Tibial artery (tissue), 4 donors: ENCODE results near the gene RBM20.

Experiments used
- DNase-seq, 2 donors: peaks; one replicate each; pipeline ENCODE4 v3.0.0-alpha.2; 2019
- H3K27ac ChIP-seq, 2 donors: fragments of 200-600 bp; sonication (generic) in 1 of 2; 1 replicate in 1 of 2; 2 replicates in 1 of 2; pipeline ENCODE4 v1.5.1; 2018 to 2019; ENCODE audit warnings: mild to moderate bottlenecking in 1 of 2
- H3K27me3 ChIP-seq, 2 donors: fragments of 200-600 bp; sonication (generic) in 1 of 2; one replicate each; pipeline versions ENCODE4 v1.5.1 to v1.6.0; 2016 to 2019
- H3K36me3 ChIP-seq, 3 donors: fragments of 200-600 bp; sonication (generic) in 2 of 3; one replicate each; pipeline ENCODE4 v1.5.1; 2016 to 2019; ENCODE audit warnings: mild to moderate bottlenecking in 2 of 3
- H3K4me1 ChIP-seq, 4 donors: fragments of 200-600 bp; sonication (generic) in 2 of 4; 1 replicate in 3 of 4; 2 replicates in 1 of 4; pipeline ENCODE4 v1.5.1; 2016 to 2019
- H3K4me3 ChIP-seq, 2 donors: fragments of 200-600 bp; sonication (generic) in 1 of 2; 1 replicate in 1 of 2; 2 replicates in 1 of 2; pipeline ENCODE4 v1.5.1; 2018 to 2019; ENCODE audit warnings: mild to moderate bottlenecking in 2 of 2
- H3K9me3 ChIP-seq, 3 donors: fragments of 200-600 bp; sonication (generic) in 1 of 3; one replicate each; pipeline ENCODE4 v1.5.1; 2016 to 2019
- CTCF ChIP-seq, 2 experiments: fragments of 200-600 bp in 1 of 2; fragments of 450-650 bp in 1 of 2; IDR thresholded peaks; one replicate each; pipeline ENCODE4 v1.5.1; 2017 to 2019; ENCODE audit warnings: antibody characterized with exemption in 2 of 2, mild to moderate bottlenecking in 1 of 2, moderate library complexity in 1 of 2
- intact Hi-C: fragments of 100-400 bp; cut with DNase I; formaldehyde crosslinking; loops from one replicate; pipeline ENCODE4 v1.15.0; 2023; ENCODE audit warnings: low total_unique reads

RBM20 gene

DNA sequence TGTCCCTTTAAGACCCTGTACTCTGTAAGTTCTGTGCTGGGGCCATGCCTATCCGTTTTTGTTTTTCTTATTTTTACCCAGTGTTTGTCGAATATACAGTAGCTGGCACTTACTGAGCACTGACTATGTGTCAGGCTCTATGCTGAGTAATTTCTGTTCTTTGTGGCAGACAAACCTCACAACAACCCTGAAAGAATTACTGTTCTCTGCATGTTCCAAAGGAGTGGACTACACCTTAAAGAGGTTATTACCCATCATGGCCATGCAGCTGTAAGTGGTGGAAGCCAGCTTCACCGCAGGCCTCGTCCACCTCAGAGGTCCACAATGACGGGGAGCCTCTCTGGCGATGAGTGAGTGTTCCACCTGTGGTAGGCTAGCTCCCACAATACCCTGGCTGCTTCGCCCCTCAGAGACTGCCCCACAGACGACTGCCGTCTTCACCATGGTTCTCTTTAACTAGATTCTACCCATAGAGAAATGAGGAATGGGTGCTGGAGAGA lies 30.1 kb upstream of the RBM20 start:
- intact Hi-C loops: loop anchor here (5.0 kb wide), 1 partner anchor 58 kb away; no protein-coding TSS in a partner anchor

GRCh38 chr10:110615057-110615747 lies 28.9 kb upstream of the RBM20 start:
- H3K9me3 ChIP-seq: no peaks in the 10 kb centered on the region
- no peaks in the 10 kb centered on the region for H3K4me1 ChIP-seq
- DNase-seq: no peak
- no peak overlapping the region for H3K4me3 ChIP-seq
- H3K36me3 ChIP-seq: no peaks in the 10 kb centered on the region
- intact Hi-C loops: no loop called here
- no peak overlapping the region for H3K27ac ChIP-seq
- TF ChIP-seq CTCF (IDR thresholded peaks at IDR 0.05): no peak
- H3K27me3 ChIP-seq: no peaks in the 10 kb centered on the region

More for the DNA sequence above, 30.1 kb upstream of the RBM20 start:
- Histone ChIP-seq H3K4me3 (no peak overlapping the region), H3K27me3 (no peaks in the 10 kb centered on the region), H3K27ac (no peak overlapping the region), H3K9me3 (no peaks in the 10 kb centered on the region), H3K36me3 (no peaks in the 10 kb centered on the region), H3K4me1 (no peaks in the 10 kb centered on the region)
- no peak for DNase-seq
- no peak for TF ChIP-seq CTCF (IDR thresholded peaks at IDR 0.05)

DNA sequence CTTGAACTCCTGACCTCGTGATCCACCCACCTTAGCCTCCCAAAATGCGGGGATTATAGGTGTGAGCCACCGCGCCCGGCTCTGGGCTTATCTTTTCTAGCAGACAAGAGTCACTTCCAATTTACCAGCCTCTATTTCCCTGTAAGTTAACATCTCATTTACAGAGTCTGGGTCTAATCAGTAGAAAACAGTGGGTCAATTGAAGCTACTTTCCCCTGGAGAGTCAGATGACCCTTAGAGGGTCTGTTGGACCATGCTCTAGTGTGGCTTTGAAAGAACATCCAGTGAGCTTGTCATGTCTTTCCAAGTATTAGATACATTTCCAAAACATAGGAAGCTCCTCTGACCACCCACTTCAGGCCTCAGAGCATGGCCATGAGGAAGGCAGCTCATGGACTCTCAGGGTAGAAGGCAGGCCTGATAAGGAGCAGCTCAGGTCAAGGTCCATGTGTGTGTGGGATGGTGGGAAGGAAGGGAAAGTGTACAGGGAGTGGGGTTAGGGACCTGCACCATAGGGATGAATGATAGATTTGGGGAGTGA lies 27.6 kb upstream of the RBM20 start:
- Histone ChIP-seq H3K27ac (no peak overlapping the region), H3K27me3 (no peaks in the 10 kb centered on the region), H3K4me1 (no peaks in the 10 kb centered on the region), H3K4me3 (no peak overlapping the region), H3K9me3 (no peaks in the 10 kb centered on the region), H3K36me3 (no peaks in the 10 kb centered on the region)
- intact Hi-C loops: no loop called here
- DNase-seq: no peak
- no peak for TF ChIP-seq CTCF (IDR thresholded peaks at IDR 0.05)

GRCh38 chr10:110617425-110618229 lies 26.5 kb upstream of the RBM20 start:
- H3K36me3 ChIP-seq: no peaks in the 10 kb centered on the region
- no peak for DNase-seq
- TF ChIP-seq CTCF (IDR thresholded peaks at IDR 0.05): no peak
- no peaks in the 10 kb centered on the region for H3K4me1 ChIP-seq
- H3K9me3 ChIP-seq: no peaks in the 10 kb centered on the region
- H3K27me3 ChIP-seq: no peaks in the 10 kb centered on the region
- intact Hi-C loops: no loop called here
- no peak overlapping the region for H3K4me3 ChIP-seq
- no peak overlapping the region for H3K27ac ChIP-seq

- H3K4me3 ChIP-seq: no peak overlapping the region
- H3K27ac ChIP-seq: no peak overlapping the region
- no peak for TF ChIP-seq CTCF (IDR thresholded peaks at IDR 0.05)
- no peaks in the 10 kb centered on the region for H3K27me3 ChIP-seq
- no peak for DNase-seq
- H3K36me3 ChIP-seq: no peaks in the 10 kb centered on the region
- no peaks in the 10 kb centered on the region for H3K9me3 ChIP-seq
- no peaks in the 10 kb centered on the region for H3K4me1 ChIP-seq
- intact Hi-C loops: no loop called here
Measured at GRCh38 chr10:110618230-110618610, 25.9 kb upstream of the RBM20 start.
